DND-41 (cell line): Measurements from ENCODE around the gene ZNF525.
"Not testable (repeated sequence)": the region's sequence is repeated elsewhere in the genome, so short reads cannot be mapped to it uniquely, and the experiment has no call there.

Experiments used
- EZH2 ChIP-seq: IDR thresholded peaks from 3 replicates; pipeline ENCODE4 v1.6.1; 2012; ENCODE audit warnings: borderline replicate concordance, low read depth, mild to moderate bottlenecking, moderate library complexity, low read length, inconsistent platforms; ENCODE audit not compliant: severe bottlenecking
- TF ChIP-seq, protein P1 (sequence below): IDR thresholded peaks from 2 replicates; pipeline ENCODE4 v1.5.1; 2012; ENCODE audit warnings: borderline replicate concordance, low read length, moderate library complexity, mild to moderate bottlenecking; ENCODE audit not compliant: poor library complexity, severe bottlenecking; ENCODE audit errors: extremely low read depth

DNA sequence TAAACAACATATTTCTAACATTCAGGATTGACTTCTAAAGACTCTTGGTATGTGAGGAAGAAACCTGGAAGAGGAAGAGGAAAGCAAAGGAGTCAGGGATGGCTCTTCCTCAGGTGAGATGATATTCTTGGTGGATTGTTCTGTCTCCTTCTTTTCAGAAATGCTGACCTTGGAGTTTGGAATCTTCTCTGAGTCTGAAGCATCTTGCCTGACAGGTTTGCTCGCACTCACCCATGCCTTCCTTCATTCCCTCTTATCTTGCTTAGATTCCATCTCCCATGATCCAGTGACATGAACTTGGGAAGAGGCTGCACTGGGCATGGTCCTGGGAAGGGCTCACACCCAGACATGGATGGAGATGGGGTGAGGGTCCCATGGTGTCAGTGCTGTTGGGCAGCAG lies 32.4 kb downstream of the ZNF525 start:
- TF ChIP-seq, protein P1, sequence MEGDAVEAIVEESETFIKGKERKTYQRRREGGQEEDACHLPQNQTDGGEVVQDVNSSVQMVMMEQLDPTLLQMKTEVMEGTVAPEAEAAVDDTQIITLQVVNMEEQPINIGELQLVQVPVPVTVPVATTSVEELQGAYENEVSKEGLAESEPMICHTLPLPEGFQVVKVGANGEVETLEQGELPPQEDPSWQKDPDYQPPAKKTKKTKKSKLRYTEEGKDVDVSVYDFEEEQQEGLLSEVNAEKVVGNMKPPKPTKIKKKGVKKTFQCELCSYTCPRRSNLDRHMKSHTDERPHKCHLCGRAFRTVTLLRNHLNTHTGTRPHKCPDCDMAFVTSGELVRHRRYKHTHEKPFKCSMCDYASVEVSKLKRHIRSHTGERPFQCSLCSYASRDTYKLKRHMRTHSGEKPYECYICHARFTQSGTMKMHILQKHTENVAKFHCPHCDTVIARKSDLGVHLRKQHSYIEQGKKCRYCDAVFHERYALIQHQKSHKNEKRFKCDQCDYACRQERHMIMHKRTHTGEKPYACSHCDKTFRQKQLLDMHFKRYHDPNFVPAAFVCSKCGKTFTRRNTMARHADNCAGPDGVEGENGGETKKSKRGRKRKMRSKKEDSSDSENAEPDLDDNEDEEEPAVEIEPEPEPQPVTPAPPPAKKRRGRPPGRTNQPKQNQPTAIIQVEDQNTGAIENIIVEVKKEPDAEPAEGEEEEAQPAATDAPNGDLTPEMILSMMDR: not testable (repeated sequence)
- TF ChIP-seq EZH2: not testable (repeated sequence)
